Astrocyte of the cerebellum (primary cell): ENCODE results near the gene CCSAP.

Experiments used
- DNase-seq: peaks from one replicate; pipeline ENCODE4 v3.0.0-alpha.2; 2011; ENCODE audit warnings: low read depth
- H3K4me3 ChIP-seq: 2 replicates; pipeline ENCODE4 v1.5.1; 2011; ENCODE audit warnings: mild to moderate bottlenecking, low read depth, low read length, moderate library complexity
- CTCF ChIP-seq: IDR thresholded peaks from 2 replicates; pipeline ENCODE4 v1.5.1; 2012; ENCODE audit warnings: low read length, low read depth, moderate library complexity, mild to moderate bottlenecking; ENCODE audit errors: missing control alignments
- in situ Hi-C: cut with HindIII; loops from 2 replicates; pipeline ENCODE4 v1.10.0; 2017; ENCODE audit warnings: low sequenced_read_pairs

The CCSAP gene

GRCh38 chr1:229280037-229280828 lies 62.6 kb downstream of the CCSAP start:
- no peak for TF ChIP-seq CTCF
- no peak overlapping the region for H3K4me3 ChIP-seq
- in situ Hi-C loops: no loop called here
- no peak for DNase-seq

GRCh38 chr1:229279242-229279641 lies 63.6 kb downstream of the CCSAP start:
- no peak for TF ChIP-seq CTCF
- DNase-seq: no peak
- no peak overlapping the region for H3K4me3 ChIP-seq
- in situ Hi-C loops: no loop called here

DNA sequence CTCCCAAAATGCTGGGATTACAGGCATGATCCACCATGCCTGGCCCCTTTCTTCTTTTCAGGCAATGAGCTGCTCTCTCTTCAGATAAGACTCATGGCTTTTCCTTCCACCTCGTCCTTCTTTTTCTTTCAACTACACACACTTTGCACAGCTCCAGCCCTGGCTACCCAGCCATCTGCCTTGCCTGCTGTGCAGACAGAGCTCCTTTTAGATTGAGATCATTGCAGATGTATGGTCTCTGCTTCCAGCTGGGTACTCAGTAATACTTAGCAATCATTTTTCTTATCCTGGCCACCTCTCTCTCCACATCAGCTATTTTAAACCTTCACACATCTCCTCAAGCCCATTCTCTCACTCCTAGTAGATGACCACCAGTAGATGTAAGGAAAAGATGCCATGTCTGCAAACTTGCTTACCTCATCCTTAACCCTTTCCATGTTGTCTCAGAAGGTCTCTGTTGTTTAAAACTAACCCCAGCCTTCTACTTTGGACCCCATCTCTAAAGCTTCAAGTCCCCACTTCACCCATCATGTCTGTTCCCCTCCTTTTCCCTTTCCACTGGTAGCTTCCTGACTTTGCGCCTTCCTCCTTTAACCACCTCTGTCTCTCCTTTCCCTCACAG lies 64.6 kb downstream of the CCSAP start:
- in situ Hi-C loops: no loop called here
- no peak for TF ChIP-seq CTCF
- no peak for DNase-seq
- H3K4me3 ChIP-seq: no peak overlapping the region

GRCh38 chr1:229275005-229275404 lies 67.8 kb downstream of the CCSAP start:
- no peak overlapping the region for H3K4me3 ChIP-seq
- DNase-seq: no peak
- in situ Hi-C loops: no loop called here
- TF ChIP-seq CTCF: no peak

DNA sequence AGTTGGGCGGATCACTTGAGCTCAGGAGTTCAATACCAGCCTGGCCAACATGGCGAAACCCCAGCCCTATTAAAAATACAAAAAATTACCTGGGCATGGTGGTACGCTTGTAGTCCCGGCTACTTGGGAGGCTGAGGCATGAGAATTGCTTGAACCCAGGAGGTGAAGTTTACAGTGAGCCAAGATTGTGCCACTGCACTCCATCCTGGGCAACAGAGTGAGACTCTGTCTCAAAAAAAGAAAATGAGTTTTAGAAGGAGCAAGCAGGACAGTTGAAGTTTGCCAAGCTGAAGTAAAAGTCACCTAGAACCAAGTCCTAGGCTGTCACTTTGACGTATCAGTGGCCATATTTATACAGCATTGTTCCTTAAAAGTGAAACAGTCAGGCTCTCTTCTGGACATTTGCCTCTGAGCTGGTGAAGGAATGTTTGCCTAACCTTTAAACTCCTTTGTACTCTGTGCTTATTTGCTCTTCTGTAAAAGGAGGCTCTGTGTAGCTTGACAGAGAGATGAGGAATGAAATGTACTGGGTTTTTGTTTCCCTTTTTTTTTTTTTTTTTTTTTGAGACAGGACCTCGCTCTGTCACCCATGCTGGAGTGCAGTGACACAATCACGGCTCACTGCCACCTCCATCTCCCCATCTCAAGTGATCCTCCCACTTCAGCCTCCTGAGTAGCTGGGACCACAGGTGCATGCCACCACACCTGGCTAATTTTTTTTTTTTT lies 69.2 kb downstream of the CCSAP start:
- no peak for DNase-seq
- no peak overlapping the region for H3K4me3 ChIP-seq
- no peak for TF ChIP-seq CTCF
- in situ Hi-C loops: no loop called here
